Gastrocnemius medialis (tissue), 4 donors: ENCODE results near the gene FEZF2. TPM values are rescaled to one million over a fixed set of nuclear protein-coding genes. Genes with fewer than 3 reads are reported as not detected.

Experiments
- ATAC-seq, 2 donors: fragments of 150-250 bp; one replicate each; pipeline ENCODE4 v1.9.1; 2016
- DNase-seq, 2 donors: peaks; one replicate each; pipeline ENCODE4 v3.0.0-alpha.2; 2019
- H3K27ac ChIP-seq, 4 donors: fragments of 200-600 bp; sonication (generic); 1 replicate in 1 of 4; 2 replicates in 3 of 4; pipeline ENCODE4 v1.5.1; 2016 to 2018; ENCODE audit warnings: mild to moderate bottlenecking in 2 of 4, moderate library complexity in 1 of 4
- H3K27me3 ChIP-seq, 3 donors: fragments of 200-600 bp; sonication (generic) in 2 of 3; 1 replicate in 1 of 3; 2 replicates in 2 of 3; pipeline versions ENCODE4 v1.5.1 to v1.6.0; 2016 to 2019; ENCODE audit warnings: mild to moderate bottlenecking in 1 of 3, moderate library complexity in 1 of 3
- H3K36me3 ChIP-seq, 2 donors: fragments of 200-600 bp; sonication (generic) in 1 of 2; one replicate each; pipeline ENCODE4 v1.5.1; 2017 to 2018
- H3K4me1 ChIP-seq, 2 donors: fragments of 200-600 bp; sonication (generic) in 1 of 2; one replicate each; pipeline ENCODE4 v1.5.1; 2016 to 2017; ENCODE audit warnings: mild to moderate bottlenecking in 2 of 2
- H3K4me3 ChIP-seq, 4 donors: fragments of 200-600 bp; sonication (generic) in 3 of 4; 1 replicate in 1 of 4; 2 replicates in 3 of 4; pipeline ENCODE4 v1.5.1; 2016 to 2019; ENCODE audit warnings: mild to moderate bottlenecking in 2 of 4
- H3K9me3 ChIP-seq, 3 donors: fragments of 200-600 bp; sonication (generic) in 2 of 3; 1 replicate in 1 of 3; 2 replicates in 2 of 3; pipeline ENCODE4 v1.5.1; 2016 to 2019
- CTCF ChIP-seq, 5 experiments: fragments of 450-650 bp in 3 of 5; fragments of 200-600 bp in 2 of 5; sonication (generic) in 2 of 5; IDR thresholded peaks in 4 of 5; conservative IDR thresholded peaks in 1 of 5; 1 replicate in 4 of 5; 2 replicates in 1 of 5; pipeline ENCODE4 v1.5.1; 2016 to 2019; ENCODE audit warnings: antibody characterized with exemption in 5 of 5, mild to moderate bottlenecking in 3 of 5, moderate library complexity in 3 of 5
- POLR2A ChIP-seq, 2 donors: fragments of 450-650 bp; IDR thresholded peaks; one replicate each; pipeline ENCODE4 v1.6.1; 2017; ENCODE audit warnings: antibody characterized with exemption in 2 of 2, mild to moderate bottlenecking in 2 of 2, moderate library complexity in 2 of 2
- in situ Hi-C, 4 donors: fragments of 200-750 bp; cut with MboI; loops; one replicate each; pipeline versions ENCODE4 v1.15.0 to v1.8.0; 2017; ENCODE audit warnings: low sequenced_read_pairs in 4 of 4
- intact Hi-C: fragments of 100-400 bp; cut with DNase I; formaldehyde crosslinking; loops from one replicate; pipeline ENCODE4 v1.15.1; 2023; ENCODE audit warnings: low total_unique reads
- total RNA-seq, 4 donors: library from RNA; depleted of rRNA; stranded (reverse); fragments of >200 nt; gene quantifications; one replicate each; pipeline versions ENCODE4 v1.1.0 to v1.2.3, GENCODE V29; 2016

FEZF2 gene
- total RNA-seq, 4 donors from 2014 or later = not detected

- no peak overlapping the region for H3K4me3 ChIP-seq
- no peak for ATAC-seq
- no peak for DNase-seq
- in situ Hi-C loops = no loop called here
- H3K9me3 ChIP-seq = no peaks in the 10 kb centered on the region
- intact Hi-C loops = no loop called here
- TF ChIP-seq POLR2A (IDR thresholded peaks at IDR 0.05) = no peak
- no peak for TF ChIP-seq CTCF (IDR thresholded peaks at IDR 0.05 in 4 of 5, conservative IDR thresholded peaks at IDR 0.05 in 1 of 5)
- no peak overlapping the region for H3K27ac ChIP-seq
- H3K4me1 ChIP-seq = peaks cover 16 to 36% of the 10 kb centered on the region in 2 donors
- peaks cover 91 to 98% (median 94%) of the 10 kb centered on the region in 3 donors for H3K27me3 ChIP-seq
- no peaks in the 10 kb centered on the region for H3K36me3 ChIP-seq
These were observed 2.5 kb upstream of the FEZF2 start for GRCh38 chr3:62375655-62376453.

- no peak for TF ChIP-seq POLR2A (IDR thresholded peaks at IDR 0.05)
- no peak for TF ChIP-seq CTCF (IDR thresholded peaks at IDR 0.05 in 4 of 5, conservative IDR thresholded peaks at IDR 0.05 in 1 of 5)
- Histone ChIP-seq H3K36me3 (no peaks in the 10 kb centered on the region), H3K9me3 (no peaks in the 10 kb centered on the region), H3K4me3 (peak overlapping the region; percentile 35 to 61 (median 44)), H3K4me1 (peaks cover 17 to 36% of the 10 kb centered on the region in 2 donors), H3K27me3 (peaks cover 92 to 99% (median 98%) of the 10 kb centered on the region in 3 donors), H3K27ac (no peak overlapping the region)
- no peak for ATAC-seq
- no peak for DNase-seq
- intact Hi-C loops (no loop called here), in situ Hi-C loops (no loop called here)
These were observed 1.2 kb upstream of the FEZF2 start for GRCh38 chr3:62374341-62375218.

GRCh38 chr3:62373714-62374333 is 474 bp upstream of the FEZF2 start:
- H3K27me3 ChIP-seq = peaks cover 92 to 99% (median 98%) of the 10 kb centered on the region in 3 donors

More at GRCh38 chr3:62373714-62374333, 474 bp upstream of the FEZF2 start:
- H3K4me1 ChIP-seq = peaks cover 25 to 36% of the 10 kb centered on the region in 2 donors
- intact Hi-C loops = no loop called here
- peak overlapping the region; percentile 35 to 61 (median 44) for H3K4me3 ChIP-seq
- DNase-seq (no peak), ATAC-seq (no peak)
- in situ Hi-C loops = no loop called here
- no peaks in the 10 kb centered on the region for H3K9me3 ChIP-seq
- no peak overlapping the region for H3K27ac ChIP-seq
- no peaks in the 10 kb centered on the region for H3K36me3 ChIP-seq
- TF ChIP-seq CTCF (IDR thresholded peaks at IDR 0.05 in 4 of 5, conservative IDR thresholded peaks at IDR 0.05 in 1 of 5) = no peak
- no peak for TF ChIP-seq POLR2A (IDR thresholded peaks at IDR 0.05)
